ENCODE results near the gene ADAMTSL2. TPM values are rescaled to one million over a fixed set of nuclear protein-coding genes. Genes with fewer than 3 reads are reported as not detected.

Gene ADAMTSL2
- total and polyA plus RNA-seq, 2 of the 13 experiments (the other 11 are each of a cell fraction or from before 2014, with no cell fraction given) = 1.9 to 3.8 TPM

- ChIA-PET CTCF (ENCODE audit: low intra/inter-chr PET ratio, low total read pairs) (interaction anchor here (1.2 to 2.6 kb wide), 2 partner anchors 26 to 81 kb away, joined by 4 to 39 read pairs; no protein-coding TSS in a partner anchor), POLR2A (no interaction called here)
- H3K27ac ChIP-seq (ENCODE audit: extremely low read length, insufficient read depth, low read length) = no peak overlapping the region
- no peak for DNase-seq (ENCODE audit: low spot score)
- FAIRE-seq = no peak
- peak overlapping the region; percentile 42 for H2AFZ ChIP-seq (ENCODE audit: low read length)
- WGBS (ENCODE audit: low lambda C conversion rate) = 38% methylated on average over 7 of the region's 8 CpGs
- H4K20me1 ChIP-seq (ENCODE audit: insufficient read depth, low read length) = no peaks in the 10 kb centered on the region
- peaks cover 60% of the 10 kb centered on the region for H3K4me1 ChIP-seq (ENCODE audit: insufficient read depth, low read length)
- H3K4me2 ChIP-seq (ENCODE audit: low read depth, low read length) = peak overlapping the region; percentile 67
- H3K9ac ChIP-seq (ENCODE audit: insufficient read depth, low read depth, low read length) = peak overlapping the region; percentile 56; the same call in 1 of the 2 replicates
- intact Hi-C loops (cut with micrococcal nuclease; ENCODE audit: unreplicated experiment) = loop anchor here (2.0 to 5.0 kb wide), 2 partner anchors 130 to 301 kb away; partner anchors contain the start of genes SURF1 and SURF2
- BruUV-seq (replicated peaks) = no TSS peak
- H3K27me3 ChIP-seq (ENCODE audit: control insufficient read depth in 1 of 2, insufficient read depth in 2 of 2, low read length in 2 of 2) = peaks cover 9 to 64% of the 10 kb centered on the region in 2 experiments
- ATAC-seq = no peak
- no peaks in the 10 kb centered on the region for H3K9me3 ChIP-seq (ENCODE audit: low read length)
- H3K79me2 ChIP-seq (ENCODE audit: insufficient read depth, low read length) = no peaks in the 10 kb centered on the region
- H3K36me3 ChIP-seq (replicated peaks in 1 of 2; ENCODE audit: control insufficient read depth in 1 of 2, insufficient read depth in 2 of 2, low read length in 2 of 2) = no peaks in the 10 kb centered on the region
- TF ChIP-seq ZNF570 (CRISPR knock-in tag; IDR thresholded peaks at IDR 0.05; ENCODE audit: borderline replicate concordance) (no peak), ZBTB7B (CRISPR knock-in tag; IDR thresholded peaks at IDR 0.05) (0 out of 2 replicates have a peak, but pooled peaks have one; percentile 29)
- peak overlapping the region in 2 of 3 experiments; percentile 24 to 57; a peak in 3 of 6 replicates for H3K4me3 ChIP-seq (replicated peaks in 1 of 3; ENCODE audit: insufficient read depth in 1 of 3, low read depth in 2 of 3, low read length in 3 of 3)
- in situ Hi-C loops (cut with HindIII; ENCODE audit: extremely low pct_ligation_motif_present, low pct_unique_long_range_greater_than_20kb) = loop anchor here (5.0 kb wide), 3 partner anchors 80 to 300 kb away; partner anchors contain the start of genes SURF1 and SURF2
Observed at GRCh38 chr9:133487331-133487725, 47.2 kb upstream of the ADAMTSL2 start.

GRCh38 chr9:133488686-133489252 is 45.7 kb upstream of the ADAMTSL2 start:
- H3K27ac ChIP-seq (ENCODE audit: extremely low read length, insufficient read depth, low read length) = no peak overlapping the region
- no TSS peak for BruUV-seq (replicated peaks)
- ChIA-PET CTCF (ENCODE audit: low intra/inter-chr PET ratio, low total read pairs) (interaction anchor here (1.1 kb wide), 1 partner anchor 81 kb away, joined by 3 read pairs; no protein-coding TSS in a partner anchor), POLR2A (no interaction called here)
- ATAC-seq = no peak
- H3K4me1 ChIP-seq (ENCODE audit: insufficient read depth, low read length) = peaks cover 74% of the 10 kb centered on the region
- H3K79me2 ChIP-seq (ENCODE audit: insufficient read depth, low read length) = no peaks in the 10 kb centered on the region
- no peak overlapping the region for H3K4me2 ChIP-seq (ENCODE audit: low read depth, low read length)
- no peak overlapping the region for H3K4me3 ChIP-seq (replicated peaks in 1 of 3; ENCODE audit: insufficient read depth in 1 of 3, low read depth in 2 of 3, low read length in 3 of 3)
- H3K9me3 ChIP-seq (ENCODE audit: low read length) = no peaks in the 10 kb centered on the region
- in situ Hi-C loops (cut with HindIII; ENCODE audit: extremely low pct_ligation_motif_present, low pct_unique_long_range_greater_than_20kb) (loop anchor here (5.0 kb wide), 3 partner anchors 81 to 301 kb away; partner anchors contain the start of genes SURF1 and SURF2), intact Hi-C loops (cut with micrococcal nuclease; ENCODE audit: unreplicated experiment) (loop anchor here (5.0 kb wide), 1 partner anchor 131 kb away; the partner anchor contains the start of genes SURF1 and SURF2)
- H4K20me1 ChIP-seq (ENCODE audit: insufficient read depth, low read length) = no peaks in the 10 kb centered on the region
- no peak overlapping the region for H3K9ac ChIP-seq (ENCODE audit: insufficient read depth, low read depth, low read length)
- H3K27me3 ChIP-seq (ENCODE audit: control insufficient read depth in 1 of 2, insufficient read depth in 2 of 2, low read length in 2 of 2) = peaks cover 14 to 69% of the 10 kb centered on the region in 2 experiments
- no peak for FAIRE-seq
- H3K36me3 ChIP-seq (replicated peaks in 1 of 2; ENCODE audit: control insufficient read depth in 1 of 2, insufficient read depth in 2 of 2, low read length in 2 of 2) = no peaks in the 10 kb centered on the region
- DNase-seq (ENCODE audit: low spot score) = no peak
- WGBS (ENCODE audit: low lambda C conversion rate) = 60% methylated on average over 8 of the region's 18 CpGs
- H2AFZ ChIP-seq (ENCODE audit: low read length) = no peak overlapping the region
- TF ChIP-seq DPF2 (CRISPR knock-in tag; IDR thresholded peaks at IDR 0.05; ENCODE audit: borderline replicate concordance, low read depth) (no peak), ZFY (CRISPR knock-in tag; IDR thresholded peaks at IDR 0.05) (no peak), CTCF (CRISPR knock-in tag; IDR thresholded peaks at IDR 0.05) (no peak), ZNF24 (IDR thresholded peaks at IDR 0.05) (no peak), ZNF687 (CRISPR knock-in tag; IDR thresholded peaks at IDR 0.05) (no peak), RFX1 (IDR thresholded peaks at IDR 0.05) (no peak)
